AG04450 (cell line): ENCODE measurements around the gene MIAT. TPM values are rescaled to one million over a fixed set of nuclear protein-coding genes. Genes with fewer than 3 reads are reported as not detected.

ENCODE experiments used
- CTCF ChIA-PET: fragments of 300-600, 350-600 bp; formaldehyde crosslinking; extraction: SDS; loops from one replicate; lab custom pipeline; 2022; ENCODE audit warnings: antibody characterized with exemption, inconsistent platforms; lab: Charles Lee
- POLR2A ChIA-PET: fragments of 350-600 bp; formaldehyde crosslinking; extraction: SDS; loops from one replicate; lab custom pipeline; 2021; ENCODE audit warnings: antibody characterized with exemption, inconsistent platforms; lab: Yijun Ruan, JAX
- DNase-seq: peaks from one replicate; pipeline ENCODE4 v3.0.0-alpha.2; 2011; ENCODE audit warnings: low read depth, low spot score
- H3K27ac ChIP-seq: one replicate; pipeline ENCODE4 v1.5.1; 2012; ENCODE audit warnings: low read depth, low read length, control low read depth
- H3K27me3 ChIP-seq: one replicate; pipeline ENCODE4 v1.6.0; 2012; ENCODE audit warnings: low read length; ENCODE audit not compliant: control insufficient read depth, insufficient read depth
- H3K4me3 ChIP-seq: 2 replicates; pipeline ENCODE4 v1.5.1; 2011; ENCODE audit warnings: mild to moderate bottlenecking, low read depth, low read length, control low read depth
- H3K9me3 ChIP-seq: 2 replicates; pipeline ENCODE4 v1.5.1; 2012; ENCODE audit warnings: low read length; ENCODE audit not compliant: control insufficient read depth, insufficient read depth
- polyA plus RNA-seq: library from polyadenylated mRNA; depleted of rRNA; stranded (reverse); fragments of >200 nt; gene quantifications from 2 replicates; pipeline ENCODE4 v1.2.3, GENCODE V29; 2011
- TF ChIP-seq, protein P1 (sequence below): IDR thresholded peaks from 2 replicates; pipeline ENCODE4 v1.5.1; 2011; ENCODE audit warnings: low read depth, low read length, control low read depth, inconsistent platforms

The MIAT gene
- polyA plus RNA-seq, 1 experiment, result 7.8 TPM

- ChIA-PET POLR2A (no interaction called here), CTCF (interaction anchor here (0.6 to 4.8 kb wide), 5 partner anchors 9 to 299 kb away, joined by 3 to 69 read pairs (median 10); no protein-coding TSS in a partner anchor)
- H3K9me3 ChIP-seq, result no peaks in the 10 kb centered on the region
Measured at GRCh38 chr22:26663374-26663923, 6.1 kb downstream of the MIAT start.

DNA sequence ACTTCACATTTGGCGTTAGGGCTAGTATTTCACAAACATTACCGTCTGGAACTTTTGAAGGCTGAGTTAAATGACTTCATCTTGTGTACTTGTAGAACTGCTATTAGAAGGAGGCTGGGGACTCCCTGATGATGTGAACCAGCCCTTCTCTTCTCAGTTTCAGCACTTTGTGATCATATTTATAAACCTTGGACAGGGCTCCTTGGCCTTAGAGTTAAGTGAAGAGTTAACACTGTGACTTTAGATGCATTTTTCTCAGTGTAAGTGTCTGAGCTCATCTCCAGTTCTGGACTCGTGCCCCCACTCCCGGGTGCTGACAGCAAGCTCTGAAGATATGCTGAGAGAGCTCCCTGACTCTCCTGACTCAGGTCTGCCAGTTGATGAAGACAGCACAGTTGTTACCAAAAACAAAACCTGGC lies 8.4 kb downstream of the MIAT start:
- POLR2A ChIA-PET, result interaction anchor here (0.6 kb wide), 1 partner anchor 164 kb away, joined by 3 read pairs; no protein-coding TSS in a partner anchor
- no peak for DNase-seq
- Histone ChIP-seq H3K4me3 (no peak overlapping the region), H3K27me3 (no peaks in the 10 kb centered on the region), H3K27ac (no peak overlapping the region), H3K9me3 (no peaks in the 10 kb centered on the region)
- TF ChIP-seq, protein P1, sequence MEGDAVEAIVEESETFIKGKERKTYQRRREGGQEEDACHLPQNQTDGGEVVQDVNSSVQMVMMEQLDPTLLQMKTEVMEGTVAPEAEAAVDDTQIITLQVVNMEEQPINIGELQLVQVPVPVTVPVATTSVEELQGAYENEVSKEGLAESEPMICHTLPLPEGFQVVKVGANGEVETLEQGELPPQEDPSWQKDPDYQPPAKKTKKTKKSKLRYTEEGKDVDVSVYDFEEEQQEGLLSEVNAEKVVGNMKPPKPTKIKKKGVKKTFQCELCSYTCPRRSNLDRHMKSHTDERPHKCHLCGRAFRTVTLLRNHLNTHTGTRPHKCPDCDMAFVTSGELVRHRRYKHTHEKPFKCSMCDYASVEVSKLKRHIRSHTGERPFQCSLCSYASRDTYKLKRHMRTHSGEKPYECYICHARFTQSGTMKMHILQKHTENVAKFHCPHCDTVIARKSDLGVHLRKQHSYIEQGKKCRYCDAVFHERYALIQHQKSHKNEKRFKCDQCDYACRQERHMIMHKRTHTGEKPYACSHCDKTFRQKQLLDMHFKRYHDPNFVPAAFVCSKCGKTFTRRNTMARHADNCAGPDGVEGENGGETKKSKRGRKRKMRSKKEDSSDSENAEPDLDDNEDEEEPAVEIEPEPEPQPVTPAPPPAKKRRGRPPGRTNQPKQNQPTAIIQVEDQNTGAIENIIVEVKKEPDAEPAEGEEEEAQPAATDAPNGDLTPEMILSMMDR, result no peak
- CTCF ChIA-PET, result interaction anchor here (0.6 to 4.8 kb wide), 25 partner anchors 8 to 303 kb away, joined by 3 to 69 read pairs (median 5); partner anchors contain the start of genes HPS4, MIAT, SRRD and TFIP11

More at GRCh38 chr22:26663374-26663923, 6.1 kb downstream of the MIAT start:
- TF ChIP-seq, protein P1, result no peak
- no peak for DNase-seq
- no peak overlapping the region for H3K27ac ChIP-seq
- no peak overlapping the region for H3K4me3 ChIP-seq
- H3K27me3 ChIP-seq, result no peaks in the 10 kb centered on the region

DNA sequence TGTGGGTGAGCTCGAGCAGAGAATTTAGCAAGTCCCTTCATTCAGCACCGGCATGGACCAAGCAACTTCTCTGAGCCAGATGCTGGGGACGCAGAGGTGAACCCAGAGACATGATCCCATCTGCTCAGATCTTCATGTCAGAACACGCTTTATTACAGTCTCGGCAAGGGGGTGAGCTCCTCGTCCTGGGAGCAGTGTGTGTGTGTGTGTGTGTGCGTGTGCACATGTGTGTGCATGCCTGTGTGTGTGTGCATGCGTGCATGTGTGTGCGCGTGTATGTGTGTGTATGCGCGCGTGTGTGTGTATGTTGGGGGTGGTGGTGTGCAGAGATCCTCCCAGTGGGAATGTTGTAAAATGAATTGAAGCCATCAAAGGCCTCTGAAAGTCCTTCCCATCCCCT lies 9.8 kb downstream of the MIAT start:
- Histone ChIP-seq H3K27ac (no peak overlapping the region), H3K9me3 (no peaks in the 10 kb centered on the region), H3K27me3 (no peaks in the 10 kb centered on the region), H3K4me3 (no peak overlapping the region)
- POLR2A ChIA-PET, result no interaction called here
- TF ChIP-seq, protein P1, result no peak
- DNase-seq, result no peak
- CTCF ChIA-PET, result interaction anchor here (0.7 to 4.8 kb wide), 3 partner anchors 12 to 303 kb away, joined by 4 to 69 read pairs (median 12); no protein-coding TSS in a partner anchor

DNA sequence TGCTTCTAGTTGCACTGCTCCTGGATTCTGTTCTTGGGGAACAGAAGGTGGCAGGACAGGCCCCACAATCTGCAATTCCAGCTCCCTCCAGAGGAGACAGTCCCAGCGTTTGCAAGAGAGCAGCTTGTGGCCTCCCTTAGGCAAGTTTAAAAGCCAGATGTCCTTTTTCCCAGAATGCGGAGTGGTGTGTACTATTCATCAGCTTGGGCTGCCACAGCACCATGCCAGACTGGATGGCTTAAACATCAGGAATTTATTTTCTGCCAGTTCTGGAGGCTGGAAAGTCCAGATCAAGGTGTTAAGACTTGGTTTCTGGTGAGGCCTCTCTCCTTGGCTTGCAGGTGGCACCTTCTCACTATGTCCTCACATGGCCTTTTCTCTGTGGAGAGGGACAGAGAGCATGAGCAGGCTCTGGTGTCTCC lies 11.7 kb downstream of the MIAT start:
- H3K27me3 ChIP-seq, result no peaks in the 10 kb centered on the region
- no peak for DNase-seq
- no peak overlapping the region for H3K4me3 ChIP-seq
- H3K27ac ChIP-seq, result no peak overlapping the region
- ChIA-PET POLR2A (interaction anchor here (0.6 kb wide), 1 partner anchor 475 kb away, joined by 4 read pairs; no protein-coding TSS in a partner anchor), CTCF (interaction anchor here (1.1 to 1.4 kb wide), 2 partner anchors 10 to 166 kb away, joined by 3 read pairs; no protein-coding TSS in a partner anchor)
- H3K9me3 ChIP-seq, result peaks cover 3% of the 10 kb centered on the region; the same call in 1 of the 2 replicates
- TF ChIP-seq, protein P1, result peak; percentile 59

- ChIA-PET CTCF (interaction anchor here (0.7 to 2.8 kb wide), 2 partner anchors 209 to 1176 kb away, joined by 5 to 6 read pairs; no protein-coding TSS in a partner anchor), POLR2A (no interaction called here)
- Histone ChIP-seq H3K4me3 (no peak overlapping the region), H3K27ac (no peak overlapping the region), H3K9me3 (peaks cover 3% of the 10 kb centered on the region; the same call in 1 of the 2 replicates), H3K27me3 (no peaks in the 10 kb centered on the region)
- TF ChIP-seq, protein P1, result no peak
- DNase-seq, result no peak
Measured at GRCh38 chr22:26670459-26670858, 13.1 kb downstream of the MIAT start.
